ENCODE results near the gene ECD.
"Not testable (repeated sequence)": the region's sequence is repeated elsewhere in the genome, so short reads cannot be mapped to it uniquely, and the experiment has no call there.

The ECD gene

DNA sequence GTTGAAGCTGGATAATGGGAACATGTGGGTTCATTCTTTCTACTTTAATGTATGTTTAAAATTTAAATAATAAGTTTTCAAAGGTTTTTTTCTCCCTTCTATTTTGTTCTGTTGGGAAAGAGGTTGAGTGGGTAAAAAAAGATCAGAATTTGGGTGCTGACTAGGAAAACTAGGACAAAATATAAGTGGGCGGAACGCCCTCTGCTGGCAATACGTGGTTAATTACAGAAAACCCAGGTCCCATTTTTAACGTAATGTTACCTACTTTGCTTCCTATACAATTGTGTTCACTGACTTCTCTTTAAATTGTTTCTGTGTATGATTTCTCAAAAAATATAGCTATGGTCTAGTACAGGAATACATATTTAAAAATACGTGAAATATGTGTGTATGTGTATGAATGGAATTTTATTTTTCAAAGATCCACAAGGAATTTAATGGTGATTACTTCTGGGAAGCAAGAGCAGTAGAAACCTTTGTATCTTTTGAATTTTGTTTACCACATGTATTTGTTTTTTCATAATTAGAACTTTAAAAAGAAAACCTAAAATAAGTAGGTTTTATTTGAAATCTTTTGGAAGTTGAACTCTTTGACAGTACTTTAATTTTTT lies 8.7 kb downstream of the ECD start:
- DNase-seq (ENCODE audit: low read depth in 2 of 2): no peak

- no peak for DNase-seq (ENCODE audit: low read depth in 2 of 2)
Observed at GRCh38 chr10:73156054-73156453, 11.8 kb downstream of the ECD start.

- no peak for DNase-seq (ENCODE audit: low read depth in 2 of 2)
Observed at GRCh38 chr10:73152009-73152408, 15.8 kb downstream of the ECD start.

GRCh38 chr10:73150633-73151413 lies 17.0 kb downstream of the ECD start:
- not testable (repeated sequence) for DNase-seq (ENCODE audit: low read depth in 2 of 2)

DNA sequence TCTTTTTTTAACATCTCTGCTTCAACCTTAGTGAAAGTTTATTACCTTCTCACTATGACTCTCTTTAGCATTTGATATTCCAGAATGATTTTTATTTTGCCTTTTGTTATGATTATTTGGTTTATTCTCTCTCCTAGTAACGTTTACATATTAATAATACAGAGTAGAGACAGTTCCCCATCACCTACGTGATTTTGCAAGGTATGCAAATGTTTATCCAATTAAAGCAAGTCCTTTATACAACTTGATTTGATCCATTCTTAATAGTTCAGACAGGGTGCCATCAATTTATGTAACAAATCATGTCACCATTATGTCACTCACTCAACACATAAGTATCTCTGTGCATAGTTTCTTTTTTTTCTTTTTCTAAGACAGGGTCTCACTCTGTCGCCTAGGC lies 26.2 kb downstream of the ECD start:
- no peak for DNase-seq (ENCODE audit: low read depth in 2 of 2)

DNA sequence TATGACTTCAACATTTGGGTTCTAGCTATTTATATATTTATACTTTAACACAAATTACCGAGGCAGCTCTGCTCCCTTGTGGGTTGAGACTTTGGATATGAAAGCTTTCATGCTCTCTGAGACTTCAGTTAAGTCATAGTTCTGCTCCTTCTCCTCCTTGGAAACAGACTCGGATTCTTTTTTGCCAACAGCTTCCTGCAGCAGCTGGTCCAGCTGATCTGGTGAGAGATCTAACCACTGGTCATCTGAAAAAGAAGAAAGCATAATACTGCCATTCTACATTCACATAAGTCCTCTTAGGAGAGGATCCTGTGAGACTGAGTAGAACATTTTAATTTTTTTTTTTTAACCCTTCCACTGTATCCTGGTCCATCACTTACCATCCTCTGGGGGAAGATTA lies 28.6 kb downstream of the ECD start:
- no peak for DNase-seq (ENCODE audit: low read depth in 2 of 2)

- no peak for DNase-seq (ENCODE audit: low read depth in 2 of 2)
Observed at GRCh38 chr10:73136627-73137026, 31.2 kb downstream of the ECD start.

DNA sequence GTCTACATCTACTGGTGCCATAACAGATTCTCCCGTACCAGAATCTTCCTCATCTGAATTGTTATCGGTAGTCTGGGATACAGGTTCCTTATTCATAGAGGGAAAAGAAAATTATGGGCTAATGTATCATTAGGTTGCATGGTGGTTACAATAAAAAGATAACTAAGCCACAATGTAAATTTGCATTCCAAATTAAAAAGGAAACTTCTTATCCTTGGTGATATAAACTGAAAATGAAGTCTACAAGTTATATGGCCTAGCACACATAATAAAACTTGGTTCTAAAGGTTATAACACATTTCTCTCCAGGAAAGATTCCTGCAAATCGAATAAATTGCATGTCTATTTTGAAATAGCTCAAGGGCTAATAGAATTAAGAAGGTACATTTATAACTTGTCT lies 33.1 kb downstream of the ECD start:
- no peak for DNase-seq (ENCODE audit: low read depth in 2 of 2)

DNA sequence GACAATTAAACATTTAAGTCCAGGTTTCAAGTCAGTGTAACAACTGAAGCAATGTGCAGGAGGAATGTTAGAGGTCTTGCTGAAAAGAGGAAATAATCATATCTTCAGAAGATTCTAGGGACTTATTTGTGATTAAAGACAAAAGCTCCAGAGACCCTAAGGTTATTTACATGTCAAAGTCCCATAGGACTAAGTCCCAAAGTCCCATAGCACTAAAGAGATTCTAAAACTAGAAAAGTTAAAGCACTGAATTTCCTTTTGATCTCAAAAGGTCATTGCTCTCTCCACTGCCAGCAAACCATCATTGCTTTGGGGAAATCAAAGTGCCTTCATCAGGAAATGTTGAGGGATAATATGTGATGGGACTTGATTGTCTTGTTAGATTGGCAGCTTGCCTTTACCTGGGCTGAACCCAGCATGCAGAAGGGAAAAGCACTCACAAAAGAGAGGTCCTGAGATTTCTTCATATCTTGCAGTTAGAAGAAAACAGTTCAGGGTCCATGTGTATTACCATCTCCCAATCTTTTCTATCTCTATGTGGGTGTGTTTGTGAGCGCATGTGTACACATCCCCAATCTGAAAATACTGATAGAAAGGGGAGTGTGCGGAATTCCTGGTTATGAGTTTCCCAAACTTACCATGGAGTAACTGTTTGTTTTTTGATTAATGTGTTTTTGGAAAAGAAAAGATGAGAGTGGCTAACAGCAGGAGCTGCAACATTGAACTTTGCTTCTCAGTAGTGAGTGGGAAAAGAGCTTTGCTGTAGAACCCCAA lies 35.7 kb downstream of the ECD start:
- no peak for DNase-seq (ENCODE audit: low read depth in 2 of 2)

DNA sequence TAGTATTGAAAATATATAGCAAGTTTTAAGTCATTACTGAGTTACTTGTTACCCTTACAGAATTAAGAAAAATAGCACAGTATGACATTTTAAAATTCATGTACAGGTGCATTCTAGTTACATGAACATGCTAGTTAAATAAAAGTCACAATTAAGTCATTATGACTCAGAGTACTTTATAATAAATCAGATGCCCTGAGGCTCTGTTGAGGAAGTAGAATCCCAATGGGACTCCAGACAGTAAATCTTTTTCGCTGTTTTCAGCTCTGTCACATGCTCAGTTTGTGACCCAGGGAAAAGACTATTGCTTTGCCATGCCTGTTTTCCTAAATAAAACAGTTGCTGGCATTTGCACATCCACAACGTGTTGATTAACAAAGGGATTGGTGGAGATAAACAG lies 36.5 kb downstream of the ECD start:
- no peak for DNase-seq (ENCODE audit: low read depth in 2 of 2)

GRCh38 chr10:73126343-73126742 lies 41.5 kb downstream of the ECD start:
- no peak for DNase-seq (ENCODE audit: low read depth in 2 of 2)

DNA sequence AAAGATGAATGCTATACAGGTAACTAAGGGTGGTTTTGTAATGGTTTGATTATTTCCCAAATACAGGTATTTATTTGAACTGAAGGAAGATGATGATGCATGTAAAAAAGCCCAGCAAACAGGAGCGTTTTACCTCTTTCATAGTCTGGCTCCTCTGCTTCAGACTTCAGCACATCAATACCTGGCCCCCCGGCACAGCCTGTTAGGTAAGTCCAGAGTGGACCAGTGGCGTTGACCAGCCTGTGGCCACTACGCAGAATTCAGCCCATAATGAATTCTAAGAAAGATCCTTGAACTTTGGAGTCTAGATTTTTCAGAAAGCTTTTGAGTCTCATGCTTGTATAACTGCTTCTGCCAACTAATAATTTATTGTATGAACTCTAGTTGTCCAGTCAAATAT lies 47.9 kb downstream of the ECD start:
- DNase-seq (ENCODE audit: low read depth in 2 of 2): no peak

- DNase-seq (ENCODE audit: low read depth in 2 of 2): no peak
Observed at GRCh38 chr10:73119457-73119856, 48.4 kb downstream of the ECD start.

DNA sequence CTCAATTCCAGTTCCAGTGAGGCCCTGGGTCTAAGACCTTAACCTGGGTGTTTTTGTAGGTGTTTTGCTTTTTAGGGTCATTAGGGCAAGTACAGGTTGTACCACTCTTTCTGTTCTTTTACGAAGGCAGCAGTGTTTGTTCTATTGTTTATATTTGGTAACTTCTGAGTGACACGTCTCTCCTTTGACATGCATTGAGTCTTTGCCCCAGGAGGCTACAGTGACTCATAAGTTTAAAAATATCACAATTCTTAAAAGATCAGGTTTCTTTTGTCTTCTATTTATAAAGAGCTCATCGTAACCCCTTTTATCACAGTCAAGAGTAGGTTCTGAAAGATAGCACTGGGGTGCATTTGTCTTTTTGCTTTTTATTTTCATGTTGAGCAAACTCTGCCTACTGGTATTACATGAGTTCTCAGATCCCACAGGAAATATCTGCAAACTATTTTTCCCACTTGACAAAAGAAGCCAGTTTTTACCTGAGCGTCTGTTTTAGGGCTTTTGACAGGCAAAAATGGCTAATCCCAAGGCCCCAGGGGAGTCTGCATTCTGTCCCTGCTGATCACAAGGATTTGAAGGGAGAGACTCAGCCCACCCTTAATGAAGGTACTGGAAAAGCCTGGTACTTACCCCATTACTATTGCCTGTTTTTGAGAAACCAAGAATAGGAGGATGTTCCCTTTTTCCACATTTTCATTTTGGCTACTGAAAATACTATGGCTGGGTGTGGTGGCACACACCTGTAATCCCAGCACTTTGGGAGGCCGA lies 49.6 kb downstream of the ECD start:
- no peak for DNase-seq (ENCODE audit: low read depth in 2 of 2)

DNA sequence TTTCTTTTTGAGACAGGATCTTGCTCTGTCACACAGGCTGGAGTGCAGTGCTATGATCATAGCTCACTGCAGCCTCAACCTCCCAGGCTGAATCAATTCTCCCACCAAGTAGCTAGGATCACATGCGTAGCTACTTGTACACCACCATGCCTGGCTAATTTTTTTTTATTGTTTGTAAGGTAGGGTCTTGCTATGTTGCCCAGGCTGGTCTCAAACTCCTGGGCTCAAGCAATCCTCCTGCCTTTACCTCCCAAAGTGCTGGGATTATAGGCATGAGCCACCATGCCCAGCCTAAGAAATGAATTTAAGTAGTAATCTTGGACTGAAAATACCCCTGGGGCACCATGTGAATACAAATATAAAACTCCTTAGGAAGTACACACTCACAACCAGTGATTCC lies 51.8 kb downstream of the ECD start:
- no peak for DNase-seq (ENCODE audit: low read depth in 2 of 2)

GRCh38 chr10:73113551-73113950 lies 54.3 kb downstream of the ECD start:
- no peak for DNase-seq (ENCODE audit: low read depth in 2 of 2)

DNA sequence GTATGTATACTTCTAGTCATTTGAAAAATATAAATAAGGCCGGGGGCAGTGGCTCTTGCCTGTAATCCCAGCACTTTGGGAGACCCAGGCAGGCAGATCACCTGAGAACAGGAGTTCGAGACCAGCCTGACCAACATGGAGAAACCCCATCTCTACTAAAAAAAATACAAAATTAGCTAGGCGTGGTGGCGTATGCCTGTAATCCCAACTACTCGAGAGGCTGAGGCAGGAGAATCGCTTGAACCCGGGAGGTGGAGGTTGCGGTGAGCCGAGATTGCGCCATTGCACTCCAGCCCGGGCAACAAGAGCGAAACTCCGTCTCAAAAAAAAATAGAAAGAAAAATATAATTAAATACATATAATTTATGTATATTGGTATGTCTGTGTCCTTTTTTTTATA lies 55.8 kb downstream of the ECD start:
- DNase-seq (ENCODE audit: low read depth in 2 of 2): not testable (repeated sequence)

- peak; percentile 51 to 56 for DNase-seq (ENCODE audit: low read depth in 2 of 2)
Observed at GRCh38 chr10:73110345-73110849, 57.4 kb downstream of the ECD start, which contains the start of gene NUDT13. NUDT13 (plus strand) TSS chr10:73110455; CDS start chr10:73114366, 3,911 bp downstream.

- not testable (repeated sequence) for DNase-seq (ENCODE audit: low read depth in 2 of 2)
Observed at GRCh38 chr10:73109248-73109652, 58.6 kb downstream of the ECD start.

DNA sequence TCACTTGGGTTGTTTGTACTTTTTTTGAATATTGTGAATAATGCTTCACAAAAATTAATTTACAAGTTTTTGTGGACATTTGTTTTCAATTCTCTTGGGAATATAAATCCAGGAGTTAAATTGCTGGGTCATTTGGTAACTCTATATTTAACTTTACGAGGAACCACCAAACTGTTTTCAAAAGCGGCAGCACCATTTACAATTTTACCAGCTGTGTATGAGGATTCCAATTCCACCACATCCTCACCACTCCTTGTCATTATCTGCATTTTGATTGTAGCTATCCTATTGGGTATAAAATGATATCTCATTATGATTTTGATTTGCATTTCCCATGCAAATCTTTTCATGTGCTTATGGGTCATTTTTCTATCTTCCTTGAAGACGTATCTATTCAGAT lies 61.5 kb downstream of the ECD start:
- DNase-seq (ENCODE audit: low read depth in 2 of 2): no peak

DNA sequence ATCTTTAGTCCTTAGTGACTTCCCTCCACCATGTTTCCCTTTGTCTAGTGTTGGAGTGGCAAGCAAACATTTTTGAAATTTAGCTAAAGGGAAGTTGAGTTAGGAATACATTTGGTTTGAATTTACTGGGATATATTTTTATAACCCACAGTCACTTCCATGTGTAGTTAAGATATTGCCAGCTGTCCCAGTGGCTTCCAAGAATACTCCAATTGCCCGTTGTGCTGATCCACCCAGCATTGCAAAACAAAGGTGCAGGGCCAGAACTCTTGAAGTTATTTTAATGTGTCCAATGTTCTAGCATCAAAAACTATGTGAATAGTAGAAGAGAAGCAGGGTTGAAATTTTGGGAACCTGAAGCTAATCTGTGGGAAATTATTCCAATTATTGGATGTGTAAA lies 68.7 kb downstream of the ECD start:
- DNase-seq (ENCODE audit: low read depth in 2 of 2): no peak

DNA sequence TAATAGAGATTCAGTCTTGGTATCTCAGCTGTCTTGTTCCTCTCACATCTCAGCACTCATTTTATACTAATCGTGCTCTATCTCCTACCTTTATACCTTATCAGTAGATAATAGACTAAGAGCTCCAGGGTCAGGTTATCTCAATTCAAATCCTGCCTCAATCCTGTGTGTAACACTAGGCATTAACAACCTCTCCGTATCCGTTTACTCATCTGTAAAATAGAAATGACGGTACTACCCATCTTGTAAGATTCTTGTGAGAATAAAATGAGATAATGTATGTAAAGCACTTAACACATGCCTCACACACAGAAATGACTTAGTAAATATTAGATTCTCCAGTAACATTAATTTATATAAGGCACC lies 70.5 kb downstream of the ECD start:
- DNase-seq (ENCODE audit: low read depth in 2 of 2): no peak
